GM20000 (cell line): ENCODE results near the gene PSMA5.
"Not testable (repeated sequence)": the region's sequence is repeated elsewhere in the genome, so short reads cannot be mapped to it uniquely, and the experiment has no call there.

Experiments
- DNase-seq: peaks from one replicate; pipeline ENCODE4 v3.0.0; 2012; ENCODE audit warnings: low spot score
- TF ChIP-seq, protein P1 (sequence below): IDR thresholded peaks from 2 replicates; pipeline ENCODE4 v1.5.1; 2012; ENCODE audit warnings: mild to moderate bottlenecking, control low read depth; ENCODE audit errors: extremely low read depth, missing control alignments

PSMA5 gene

DNA sequence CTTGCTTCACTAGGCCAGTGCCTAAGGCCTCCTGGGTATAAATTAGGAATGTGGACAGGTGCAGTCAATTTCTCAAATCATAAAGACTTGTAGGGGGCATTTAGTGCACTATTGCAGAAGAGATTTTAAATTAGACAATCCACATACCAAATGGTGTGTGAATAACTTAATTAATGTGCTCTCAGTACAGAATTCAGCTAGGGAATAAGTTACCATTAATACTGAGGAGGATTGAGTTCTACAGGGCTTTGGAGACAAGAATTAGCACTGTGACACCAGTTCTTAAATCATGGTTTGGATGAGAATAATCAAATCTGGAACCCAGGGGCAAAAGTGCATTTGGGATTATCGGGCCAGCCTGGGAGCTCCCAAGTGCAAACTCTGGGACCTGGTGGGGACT lies 41.8 kb upstream of the PSMA5 start:
- TF ChIP-seq, protein P1, sequence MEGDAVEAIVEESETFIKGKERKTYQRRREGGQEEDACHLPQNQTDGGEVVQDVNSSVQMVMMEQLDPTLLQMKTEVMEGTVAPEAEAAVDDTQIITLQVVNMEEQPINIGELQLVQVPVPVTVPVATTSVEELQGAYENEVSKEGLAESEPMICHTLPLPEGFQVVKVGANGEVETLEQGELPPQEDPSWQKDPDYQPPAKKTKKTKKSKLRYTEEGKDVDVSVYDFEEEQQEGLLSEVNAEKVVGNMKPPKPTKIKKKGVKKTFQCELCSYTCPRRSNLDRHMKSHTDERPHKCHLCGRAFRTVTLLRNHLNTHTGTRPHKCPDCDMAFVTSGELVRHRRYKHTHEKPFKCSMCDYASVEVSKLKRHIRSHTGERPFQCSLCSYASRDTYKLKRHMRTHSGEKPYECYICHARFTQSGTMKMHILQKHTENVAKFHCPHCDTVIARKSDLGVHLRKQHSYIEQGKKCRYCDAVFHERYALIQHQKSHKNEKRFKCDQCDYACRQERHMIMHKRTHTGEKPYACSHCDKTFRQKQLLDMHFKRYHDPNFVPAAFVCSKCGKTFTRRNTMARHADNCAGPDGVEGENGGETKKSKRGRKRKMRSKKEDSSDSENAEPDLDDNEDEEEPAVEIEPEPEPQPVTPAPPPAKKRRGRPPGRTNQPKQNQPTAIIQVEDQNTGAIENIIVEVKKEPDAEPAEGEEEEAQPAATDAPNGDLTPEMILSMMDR: no peak
- DNase-seq: no peak

GRCh38 chr1:109467301-109467777 lies 41.1 kb upstream of the PSMA5 start:
- TF ChIP-seq, protein P1: no peak
- no peak for DNase-seq

GRCh38 chr1:109466452-109467300 lies 40.4 kb upstream of the PSMA5 start, which contains the start of gene SYPL2:
SYPL2 (plus strand) TSS chr1:109466546; CDS start chr1:109466844, 298 bp downstream.
- DNase-seq: peak; percentile 49
- TF ChIP-seq, protein P1: no peak

DNA sequence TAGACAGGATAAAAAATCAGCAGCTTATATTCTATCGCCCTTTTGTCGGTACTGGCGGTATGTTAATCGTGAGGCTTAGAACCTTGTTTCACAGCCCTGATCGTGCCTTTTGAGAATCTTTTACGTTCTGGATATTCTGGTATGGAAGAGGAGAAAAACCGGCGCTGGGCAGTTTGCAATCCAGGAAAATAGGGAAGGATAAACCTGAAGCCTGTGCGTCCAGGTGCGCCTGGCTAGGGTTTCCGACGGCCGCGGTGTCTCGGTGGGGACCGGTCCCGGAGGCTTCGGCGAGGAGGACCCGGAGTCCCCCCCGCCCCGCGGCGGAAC lies 39.8 kb upstream of the PSMA5 start:
- no peak for DNase-seq
- TF ChIP-seq, protein P1: no peak

DNA sequence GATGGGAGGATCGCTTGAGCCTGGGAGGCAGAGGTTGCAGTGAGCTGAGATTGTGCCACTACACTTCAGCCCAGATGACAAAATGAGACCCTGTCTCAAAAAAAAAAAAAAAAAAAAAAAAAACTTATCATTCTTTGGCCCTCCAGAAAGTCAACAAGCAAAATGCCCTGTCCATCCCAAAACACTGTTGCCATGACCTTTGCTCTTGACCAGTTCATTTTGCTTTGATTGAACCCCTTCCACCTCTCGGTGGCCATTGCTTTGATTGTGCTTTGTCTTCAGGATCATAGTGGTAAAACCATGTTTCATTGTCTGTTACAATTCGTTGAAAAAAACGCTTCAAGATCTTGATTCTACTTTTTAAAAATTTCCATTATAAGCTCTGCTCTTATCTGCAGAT lies 31.6 kb upstream of the PSMA5 start:
- DNase-seq: no peak
- TF ChIP-seq, protein P1: no peak

GRCh38 chr1:109454497-109455133 lies 28.4 kb upstream of the PSMA5 start:
- DNase-seq: no peak
- TF ChIP-seq, protein P1: no peak

- no peak for DNase-seq
- TF ChIP-seq, protein P1: no peak
Observed at GRCh38 chr1:109447524-109447923, 21.3 kb upstream of the PSMA5 start.

- not testable (repeated sequence) for DNase-seq
Observed at GRCh38 chr1:109445949-109446695, 19.9 kb upstream of the PSMA5 start.
